Measurements from ENCODE around the gene ODAD2.
"Not testable (repeated sequence)": the region's sequence is repeated elsewhere in the genome, so short reads cannot be mapped to it uniquely, and the experiment has no call there.

ODAD2 gene, protein sequence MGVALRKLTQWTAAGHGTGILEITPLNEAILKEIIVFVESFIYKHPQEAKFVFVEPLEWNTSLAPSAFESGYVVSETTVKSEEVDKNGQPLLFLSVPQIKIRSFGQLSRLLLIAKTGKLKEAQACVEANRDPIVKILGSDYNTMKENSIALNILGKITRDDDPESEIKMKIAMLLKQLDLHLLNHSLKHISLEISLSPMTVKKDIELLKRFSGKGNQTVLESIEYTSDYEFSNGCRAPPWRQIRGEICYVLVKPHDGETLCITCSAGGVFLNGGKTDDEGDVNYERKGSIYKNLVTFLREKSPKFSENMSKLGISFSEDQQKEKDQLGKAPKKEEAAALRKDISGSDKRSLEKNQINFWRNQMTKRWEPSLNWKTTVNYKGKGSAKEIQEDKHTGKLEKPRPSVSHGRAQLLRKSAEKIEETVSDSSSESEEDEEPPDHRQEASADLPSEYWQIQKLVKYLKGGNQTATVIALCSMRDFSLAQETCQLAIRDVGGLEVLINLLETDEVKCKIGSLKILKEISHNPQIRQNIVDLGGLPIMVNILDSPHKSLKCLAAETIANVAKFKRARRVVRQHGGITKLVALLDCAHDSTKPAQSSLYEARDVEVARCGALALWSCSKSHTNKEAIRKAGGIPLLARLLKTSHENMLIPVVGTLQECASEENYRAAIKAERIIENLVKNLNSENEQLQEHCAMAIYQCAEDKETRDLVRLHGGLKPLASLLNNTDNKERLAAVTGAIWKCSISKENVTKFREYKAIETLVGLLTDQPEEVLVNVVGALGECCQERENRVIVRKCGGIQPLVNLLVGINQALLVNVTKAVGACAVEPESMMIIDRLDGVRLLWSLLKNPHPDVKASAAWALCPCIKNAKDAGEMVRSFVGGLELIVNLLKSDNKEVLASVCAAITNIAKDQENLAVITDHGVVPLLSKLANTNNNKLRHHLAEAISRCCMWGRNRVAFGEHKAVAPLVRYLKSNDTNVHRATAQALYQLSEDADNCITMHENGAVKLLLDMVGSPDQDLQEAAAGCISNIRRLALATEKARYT

DNA sequence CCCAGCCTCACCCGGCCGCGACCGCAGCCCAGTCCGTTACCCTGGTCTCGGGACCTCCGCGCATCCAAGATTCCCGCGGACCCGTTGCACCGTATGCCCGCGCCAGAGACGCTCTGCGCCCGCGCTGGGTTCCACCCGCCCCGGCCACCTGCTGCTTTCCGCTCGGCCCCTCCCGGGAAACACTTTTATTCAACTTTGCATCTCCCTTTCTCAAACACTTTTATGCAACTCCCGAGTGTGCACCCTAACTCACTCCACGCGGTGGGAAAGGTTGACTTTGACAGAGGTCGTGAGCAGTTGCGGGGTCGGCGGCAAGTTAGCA lies at the start of gene ODAD2:
Gene ODAD2, minus strand, starts transcription at position 126 of the 322 bp plus-strand sequence. CDS start 3,937 bp downstream, outside the sequence.
- DNase-seq (ENCODE audit: low read depth) = no peak

- DNase-seq (ENCODE audit: low read depth) = no peak
These were observed 48.2 kb upstream of the ODAD2 start for GRCh38 chr10:28047061-28047460.

GRCh38 chr10:28046579-28046978 lies 47.7 kb upstream of the ODAD2 start:
- DNase-seq (ENCODE audit: low read depth) = no peak

- no peak for DNase-seq (ENCODE audit: low read depth)
These were observed 45.1 kb upstream of the ODAD2 start for GRCh38 chr10:28043941-28044340.

- DNase-seq (ENCODE audit: low read depth) = no peak
These were observed 37.7 kb upstream of the ODAD2 start for GRCh38 chr10:28036587-28036986.

- DNase-seq (ENCODE audit: low read depth) = no peak
These were observed 22.4 kb upstream of the ODAD2 start for GRCh38 chr10:28020993-28021982.

GRCh38 chr10:28020080-28020860 lies 21.4 kb upstream of the ODAD2 start:
- no peak for DNase-seq (ENCODE audit: low read depth)

GRCh38 chr10:28014651-28015050 lies 15.8 kb upstream of the ODAD2 start:
- no peak for DNase-seq (ENCODE audit: low read depth)

DNA sequence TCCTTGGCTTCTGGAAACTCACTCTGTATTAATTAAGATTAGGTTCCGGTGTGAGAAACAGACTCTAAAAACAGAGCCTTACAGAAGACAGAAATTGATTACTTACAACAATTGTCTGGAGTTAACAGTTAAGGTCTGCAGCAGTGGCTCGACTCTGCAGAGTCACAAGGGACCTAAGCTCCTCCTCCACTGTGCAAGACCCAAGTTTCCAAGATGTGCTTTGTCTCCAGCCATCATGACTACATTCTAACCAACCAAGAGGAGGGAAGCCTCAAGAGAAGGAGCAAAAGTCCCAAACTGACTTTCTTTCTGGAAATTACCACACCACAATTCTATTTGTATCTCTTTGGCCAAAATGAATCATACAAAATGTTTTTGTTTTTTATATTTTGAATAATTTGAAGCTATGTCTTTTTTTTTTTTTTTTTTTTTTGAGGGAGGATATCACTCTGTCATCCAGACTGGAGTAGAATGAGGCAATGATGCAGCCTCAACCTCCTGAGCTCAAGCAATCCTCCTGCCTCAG lies 14.2 kb upstream of the ODAD2 start:
- no peak for DNase-seq (ENCODE audit: low read depth)

- DNase-seq (ENCODE audit: low read depth) = no peak
These were observed 11.9 kb upstream of the ODAD2 start for GRCh38 chr10:28010821-28011220.

GRCh38 chr10:28008054-28008453 lies 9.2 kb upstream of the ODAD2 start:
- DNase-seq (ENCODE audit: low read depth) = no peak

DNA sequence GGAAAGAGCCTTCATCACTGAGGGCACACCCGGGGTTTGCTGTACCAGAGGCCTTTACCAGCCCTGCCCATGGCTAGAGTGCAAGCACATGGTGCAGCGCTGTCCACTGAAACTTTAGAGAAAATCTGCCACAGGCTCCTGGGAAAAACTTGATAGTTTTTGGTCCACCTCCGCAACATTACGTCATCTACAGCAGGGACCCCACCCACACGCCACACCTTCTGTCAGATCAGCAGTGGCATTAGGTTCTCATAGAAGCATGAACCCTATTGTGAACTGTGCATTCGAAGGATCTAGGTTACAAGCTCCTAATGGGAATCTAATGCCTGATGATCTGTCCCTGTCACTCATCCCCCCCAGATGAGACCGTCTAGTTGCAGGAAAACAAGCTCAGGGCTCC lies 2.5 kb upstream of the ODAD2 start:
- DNase-seq (ENCODE audit: low read depth) = no peak

DNA sequence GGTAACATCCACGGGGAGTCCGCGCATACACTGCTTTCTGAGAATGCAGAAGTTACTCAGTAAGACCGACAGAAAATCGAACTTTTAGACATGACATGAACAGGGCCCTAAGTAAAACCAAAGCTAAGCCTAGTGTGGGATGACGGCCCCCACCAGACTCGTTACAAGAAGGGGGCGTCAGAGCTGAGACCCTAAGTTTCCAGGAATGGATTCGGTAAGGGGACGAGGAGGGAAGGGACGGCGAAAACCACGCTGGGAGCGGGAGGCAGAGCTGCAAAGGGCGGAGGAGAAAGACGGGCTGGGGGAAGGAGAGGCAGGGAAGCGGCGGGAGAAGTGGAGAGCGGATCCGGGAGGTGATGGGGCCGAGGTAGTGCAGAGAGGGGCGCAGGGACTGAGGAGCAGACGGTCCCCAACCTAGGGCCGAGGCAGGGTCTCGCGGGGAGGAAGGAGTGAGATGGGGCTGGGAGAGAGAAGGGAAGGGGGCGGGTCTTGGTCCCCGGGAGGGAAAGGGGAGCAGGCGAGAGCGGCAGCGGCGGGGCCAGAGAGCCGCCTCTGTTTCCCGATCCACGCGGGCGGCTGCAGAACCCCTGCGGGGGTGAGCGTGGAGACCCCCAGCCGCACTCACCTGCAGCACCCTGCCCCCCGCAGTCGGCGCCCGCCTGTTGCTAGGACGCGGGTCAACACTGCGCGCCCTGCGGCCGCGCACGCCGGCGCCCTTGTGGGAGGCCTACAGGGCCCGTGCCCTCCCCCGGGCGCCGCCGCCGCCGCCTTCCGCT lies 513 bp downstream of the ODAD2 start:
- DNase-seq (ENCODE audit: low read depth) = no peak

- no peak for DNase-seq (ENCODE audit: low read depth)
These were observed 1.1 kb downstream of the ODAD2 start for GRCh38 chr10:27997865-27998177.

- DNase-seq (ENCODE audit: low read depth) = no peak
These were observed 3.6 kb downstream of the ODAD2 start for GRCh38 chr10:27995311-27995710.

DNA sequence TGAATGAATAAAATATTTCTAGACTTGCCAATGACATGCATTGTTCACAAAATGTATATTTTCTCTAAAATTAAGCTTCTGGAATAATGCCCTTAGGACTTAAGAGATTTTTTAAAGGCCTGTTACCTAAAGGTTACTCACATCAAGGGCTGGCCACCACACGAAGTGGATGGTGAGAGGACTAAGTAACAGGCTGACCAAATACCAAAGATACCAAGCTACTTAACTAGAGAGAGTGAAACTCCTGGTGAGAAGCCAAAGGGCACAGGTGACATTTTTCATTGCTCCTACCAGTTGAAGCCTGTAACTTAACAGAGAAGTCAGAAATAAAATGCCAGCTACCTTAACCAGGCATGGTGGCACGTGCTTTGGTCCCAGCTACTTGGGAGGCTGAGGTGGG lies 9.5 kb downstream of the ODAD2 start:
- DNase-seq (ENCODE audit: low read depth) = not testable (repeated sequence)

GRCh38 chr10:27986821-27987220 lies 12.1 kb downstream of the ODAD2 start:
- no peak for DNase-seq (ENCODE audit: low read depth)

- DNase-seq (ENCODE audit: low read depth) = no peak
These were observed 15.9 kb downstream of the ODAD2 start for GRCh38 chr10:27982875-27983543.

- DNase-seq (ENCODE audit: low read depth) = no peak
These were observed 17.1 kb downstream of the ODAD2 start for GRCh38 chr10:27981744-27982143.
